ENCODE data around the gene SLC46A2. TPM values are rescaled to one million over a fixed set of nuclear protein-coding genes. Genes with fewer than 3 reads are reported as not detected.

SLC46A2 gene
- total and polyA plus RNA-seq, 2 donors = 1.4 to 3.1 TPM

DNA sequence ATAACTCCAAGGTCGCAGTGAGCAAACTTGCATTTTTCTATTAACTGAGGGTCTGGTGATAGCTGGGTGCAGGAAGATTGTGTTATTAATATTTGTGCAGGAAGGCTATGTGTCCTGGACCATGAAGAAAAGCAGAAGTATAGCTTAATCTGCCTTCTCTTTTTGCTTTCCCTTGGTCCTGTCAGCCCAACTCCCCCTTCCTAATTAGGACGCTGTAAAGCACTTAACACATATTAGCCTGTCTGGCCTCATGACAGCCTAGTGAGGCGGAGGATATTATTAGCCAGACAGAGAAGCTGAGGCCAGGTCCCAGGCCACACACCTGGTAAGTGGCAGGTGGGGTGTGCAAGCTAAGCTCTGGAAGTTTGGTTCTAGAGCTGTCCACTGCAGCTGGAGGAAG is 29.5 kb downstream of the SLC46A2 start:
- Histone ChIP-seq H3K4me3 (ENCODE audit: low read depth, low read length) (no peak overlapping the region), H3K36me3 (ENCODE audit: insufficient read depth) (no peaks in the 10 kb centered on the region), H3K27ac (ENCODE audit: low read depth) (no peak overlapping the region), H3K4me1 (ENCODE audit: insufficient read depth) (no peaks in the 10 kb centered on the region)
- WGBS = 86% methylated on average over 3 of the region's 3 CpGs
- DNase-seq (ENCODE audit: extremely low spot score) = no peak

DNA sequence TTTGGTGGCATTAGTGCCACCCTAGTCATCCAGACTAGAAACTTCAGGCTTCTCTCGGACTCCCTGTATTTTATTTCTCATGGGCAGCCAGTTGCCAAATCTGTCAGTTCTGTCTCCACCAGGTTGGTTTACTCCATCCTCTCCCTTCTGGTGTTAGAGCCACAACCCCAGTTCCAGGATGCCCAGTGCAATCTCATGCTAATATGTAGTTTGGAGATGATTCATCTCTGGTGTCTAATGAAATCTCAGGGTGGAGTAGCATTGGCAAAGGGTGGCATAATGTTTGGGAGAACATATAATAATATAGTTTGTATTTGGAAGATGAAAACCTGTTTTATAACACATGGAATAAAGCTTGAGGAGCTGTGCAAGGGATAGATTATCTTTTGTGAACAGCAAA is 30.2 kb downstream of the SLC46A2 start:
- H3K4me1 ChIP-seq (ENCODE audit: insufficient read depth) = no peaks in the 10 kb centered on the region
- H3K27ac ChIP-seq (ENCODE audit: low read depth) = no peak overlapping the region
- 94% methylated on average over 1 of the region's 1 CpG for WGBS
- no peaks in the 10 kb centered on the region for H3K36me3 ChIP-seq (ENCODE audit: insufficient read depth)
- H3K4me3 ChIP-seq (ENCODE audit: low read depth, low read length) = no peak overlapping the region
- no peak for DNase-seq (ENCODE audit: extremely low spot score)

GRCh38 chr9:112858625-112859147 is 32.0 kb downstream of the SLC46A2 start:
- H3K27ac ChIP-seq (ENCODE audit: low read depth) = no peak overlapping the region
- no peaks in the 10 kb centered on the region for H3K4me1 ChIP-seq (ENCODE audit: insufficient read depth)
- no peak for DNase-seq (ENCODE audit: extremely low spot score)
- no peak overlapping the region for H3K4me3 ChIP-seq (ENCODE audit: low read depth, low read length)
- 58% methylated on average over 6 of the region's 6 CpGs for WGBS
- H3K36me3 ChIP-seq (ENCODE audit: insufficient read depth) = no peaks in the 10 kb centered on the region

- DNase-seq (ENCODE audit: extremely low spot score) = no peak
- 91% methylated on average over 6 of the region's 6 CpGs for WGBS
- H3K4me1 ChIP-seq (ENCODE audit: insufficient read depth) = no peaks in the 10 kb centered on the region
- H3K4me3 ChIP-seq (ENCODE audit: low read depth, low read length) = no peak overlapping the region
- no peak overlapping the region for H3K27ac ChIP-seq (ENCODE audit: low read depth)
- H3K36me3 ChIP-seq (ENCODE audit: insufficient read depth) = no peaks in the 10 kb centered on the region
These were observed 32.7 kb downstream of the SLC46A2 start for GRCh38 chr9:112858005-112858404.

DNA sequence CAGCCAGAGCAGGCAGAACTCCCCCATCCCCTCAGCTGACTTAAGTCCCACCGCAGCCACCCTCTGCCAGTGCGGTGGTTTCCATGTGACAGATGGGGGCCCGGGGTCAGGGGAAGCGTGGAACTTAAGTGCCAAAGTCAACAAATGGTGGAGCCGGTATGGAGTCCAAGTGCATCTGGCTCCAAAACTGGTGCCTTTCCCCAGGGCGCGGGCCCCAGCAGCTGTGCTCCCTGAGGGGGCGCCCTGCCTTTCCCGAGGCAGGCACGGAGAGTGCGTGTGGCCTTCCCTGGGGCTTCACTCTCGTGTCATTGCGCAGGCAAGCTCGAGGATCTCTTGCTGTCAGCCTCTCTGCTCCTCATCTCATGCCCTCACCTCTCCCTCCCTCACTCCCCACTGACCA is 33.8 kb downstream of the SLC46A2 start:
- Histone ChIP-seq H3K4me3 (ENCODE audit: low read depth, low read length) (no peak overlapping the region), H3K36me3 (ENCODE audit: insufficient read depth) (no peaks in the 10 kb centered on the region), H3K4me1 (ENCODE audit: insufficient read depth) (no peaks in the 10 kb centered on the region), H3K27ac (ENCODE audit: low read depth) (no peak overlapping the region)
- DNase-seq (ENCODE audit: extremely low spot score) = no peak
- WGBS = 88% methylated on average over 14 of the region's 14 CpGs

DNA sequence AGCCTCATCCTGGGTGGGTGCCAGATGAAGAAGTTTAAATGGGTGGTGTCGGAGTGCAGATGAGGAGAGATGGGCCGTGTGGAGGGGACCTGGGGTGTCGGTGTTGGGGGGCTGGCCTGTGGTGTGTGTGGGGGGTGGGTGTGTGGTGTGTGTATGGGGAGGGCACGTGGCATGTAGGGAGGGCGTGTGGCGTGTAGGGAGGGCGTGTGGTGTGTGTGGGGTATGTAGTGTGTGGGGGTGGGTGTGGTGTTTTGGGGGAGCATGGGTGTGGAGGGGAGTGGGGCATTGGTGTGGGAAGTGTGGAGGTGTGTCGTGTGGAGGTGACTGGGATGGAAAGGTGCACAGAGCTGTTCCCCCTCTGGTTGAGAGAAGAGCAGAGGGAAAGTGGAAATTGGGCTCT is 34.5 kb downstream of the SLC46A2 start:
- no peak for DNase-seq (ENCODE audit: extremely low spot score)
- no peak overlapping the region for H3K27ac ChIP-seq (ENCODE audit: low read depth)
- WGBS = 94% methylated on average over 8 of the region's 8 CpGs
- no peaks in the 10 kb centered on the region for H3K4me1 ChIP-seq (ENCODE audit: insufficient read depth)
- H3K36me3 ChIP-seq (ENCODE audit: insufficient read depth) = no peaks in the 10 kb centered on the region
- no peak overlapping the region for H3K4me3 ChIP-seq (ENCODE audit: low read depth, low read length)

DNA sequence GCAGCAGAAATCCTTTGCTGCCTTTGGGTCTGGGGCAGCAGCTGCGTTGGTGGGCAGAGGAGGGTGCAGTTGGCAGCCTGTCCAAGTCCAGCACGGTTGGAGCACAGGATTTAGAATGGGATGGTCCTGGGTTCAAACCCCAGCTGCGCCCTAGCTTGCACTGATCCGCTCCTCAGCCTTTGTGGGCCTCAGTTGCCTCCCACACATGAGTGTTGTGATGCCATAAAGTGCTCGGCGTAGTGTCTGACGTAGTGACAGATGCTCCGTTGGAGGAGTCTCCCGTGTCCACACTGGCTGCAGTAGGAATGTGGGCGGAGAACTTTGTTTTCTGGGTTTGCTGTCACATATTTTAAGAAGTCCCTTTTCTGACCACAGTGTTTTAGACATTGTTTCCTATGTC is 36.0 kb downstream of the SLC46A2 start:
- Histone ChIP-seq H3K36me3 (ENCODE audit: insufficient read depth) (no peaks in the 10 kb centered on the region), H3K4me3 (ENCODE audit: low read depth, low read length) (no peak overlapping the region), H3K27ac (ENCODE audit: low read depth) (no peak overlapping the region), H3K4me1 (ENCODE audit: insufficient read depth) (no peaks in the 10 kb centered on the region)
- no peak for DNase-seq (ENCODE audit: extremely low spot score)
- 94% methylated on average over 10 of the region's 10 CpGs for WGBS

- DNase-seq (ENCODE audit: extremely low spot score) = no peak
- no peak overlapping the region for H3K27ac ChIP-seq (ENCODE audit: low read depth)
- H3K36me3 ChIP-seq (ENCODE audit: insufficient read depth) = no peaks in the 10 kb centered on the region
- H3K4me1 ChIP-seq (ENCODE audit: insufficient read depth) = no peaks in the 10 kb centered on the region
- H3K4me3 ChIP-seq (ENCODE audit: low read depth, low read length) = no peak overlapping the region
- 84% methylated on average over 13 of the region's 13 CpGs for WGBS
These were observed 36.6 kb downstream of the SLC46A2 start for GRCh38 chr9:112853882-112854585.

GRCh38 chr9:112852741-112853504 is 37.8 kb downstream of the SLC46A2 start:
- Histone ChIP-seq H3K4me3 (ENCODE audit: low read depth, low read length) (no peak overlapping the region), H3K4me1 (ENCODE audit: insufficient read depth) (no peaks in the 10 kb centered on the region), H3K27ac (ENCODE audit: low read depth) (no peak overlapping the region), H3K36me3 (ENCODE audit: insufficient read depth) (no peaks in the 10 kb centered on the region)
- DNase-seq (ENCODE audit: extremely low spot score) = no peak
- WGBS = 72% methylated on average over 13 of the region's 13 CpGs

- H3K36me3 ChIP-seq (ENCODE audit: insufficient read depth) = no peaks in the 10 kb centered on the region
- no peak overlapping the region for H3K4me3 ChIP-seq (ENCODE audit: low read depth, low read length)
- H3K4me1 ChIP-seq (ENCODE audit: insufficient read depth) = no peaks in the 10 kb centered on the region
- no peak for DNase-seq (ENCODE audit: extremely low spot score)
- WGBS = 94% methylated on average over 6 of the region's 6 CpGs
- no peak overlapping the region for H3K27ac ChIP-seq (ENCODE audit: low read depth)
These were observed 39.8 kb downstream of the SLC46A2 start for GRCh38 chr9:112850840-112851239.

DNA sequence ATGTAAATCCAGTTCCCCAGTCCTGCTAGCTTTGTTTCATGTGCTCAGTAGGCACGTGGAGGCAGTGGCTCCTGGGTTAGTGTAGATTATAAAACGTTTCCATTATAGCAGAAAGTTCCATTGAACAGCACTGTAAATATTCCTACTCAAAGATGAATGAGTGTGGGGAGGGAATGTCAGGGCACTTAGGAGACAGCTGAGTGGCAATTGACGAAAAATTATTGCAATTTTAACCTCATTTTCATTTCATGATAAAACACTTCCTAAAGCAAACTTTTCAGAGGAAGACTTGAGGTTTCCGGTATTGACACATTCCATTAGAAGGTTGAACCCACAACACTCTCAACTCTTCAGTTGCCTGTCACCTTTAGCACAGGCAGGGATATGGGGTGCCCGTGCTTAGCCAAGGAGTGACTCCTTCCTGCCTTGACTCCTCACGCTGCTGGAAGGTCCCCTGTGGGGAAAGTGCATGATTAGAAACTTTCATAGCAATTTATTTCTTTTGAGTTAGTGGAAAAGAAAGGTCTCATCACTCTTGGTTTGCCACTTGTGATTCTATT is 41.2 kb downstream of the SLC46A2 start:
- Histone ChIP-seq H3K4me3 (ENCODE audit: low read depth, low read length) (no peak overlapping the region), H3K36me3 (ENCODE audit: insufficient read depth) (no peaks in the 10 kb centered on the region), H3K27ac (ENCODE audit: low read depth) (no peak overlapping the region), H3K4me1 (ENCODE audit: insufficient read depth) (no peaks in the 10 kb centered on the region)
- DNase-seq (ENCODE audit: extremely low spot score) = no peak
- WGBS = 75% methylated on average over 6 of the region's 6 CpGs

DNA sequence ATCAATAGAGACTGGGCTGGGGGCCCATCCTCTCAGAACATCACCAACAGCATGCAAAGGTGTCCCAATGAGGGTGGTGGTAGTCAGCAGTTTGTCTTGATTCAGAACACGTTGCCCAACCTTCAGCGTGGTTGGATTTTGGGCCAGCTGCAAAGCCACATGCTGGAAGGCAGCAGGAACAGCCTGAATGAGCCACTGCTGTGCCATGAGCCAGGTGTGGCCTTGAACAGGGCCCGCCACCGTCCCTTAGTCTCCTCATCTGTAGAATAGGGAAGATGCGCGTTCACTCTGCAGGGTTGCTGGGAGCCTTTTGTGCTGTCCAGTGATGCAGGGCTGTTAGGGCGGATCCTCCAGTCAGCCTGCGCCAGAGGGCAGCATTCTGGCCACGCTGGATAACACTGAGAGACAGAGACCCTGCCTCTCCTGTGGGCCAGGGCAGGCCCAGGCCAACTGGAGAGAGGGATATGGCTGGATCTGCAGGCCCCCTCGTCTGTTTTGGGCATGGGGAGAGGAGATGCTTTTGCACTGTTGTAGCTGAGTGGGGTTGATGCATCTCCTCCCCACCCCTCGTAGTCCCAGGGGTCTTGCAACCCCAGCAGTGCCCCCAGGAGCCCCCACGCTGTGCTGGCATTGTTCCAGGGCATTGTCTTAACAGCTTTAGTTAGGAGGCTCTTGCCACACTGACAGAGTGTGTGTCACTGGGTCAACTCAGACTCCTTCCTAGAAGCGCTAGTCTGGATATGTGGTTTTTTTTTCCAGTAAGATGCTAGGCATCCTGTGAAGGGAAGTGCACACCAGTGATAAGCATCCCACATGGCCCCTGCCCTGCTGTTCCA is 42.1 kb downstream of the SLC46A2 start:
- Histone ChIP-seq H3K4me1 (ENCODE audit: insufficient read depth) (no peaks in the 10 kb centered on the region), H3K4me3 (ENCODE audit: low read depth, low read length) (no peak overlapping the region), H3K27ac (ENCODE audit: low read depth) (no peak overlapping the region), H3K36me3 (ENCODE audit: insufficient read depth) (no peaks in the 10 kb centered on the region)
- DNase-seq (ENCODE audit: extremely low spot score) = no peak
- WGBS = 89% methylated on average over 13 of the region's 13 CpGs
